ENCODE measurements around the gene MIPOL1. TPM values are rescaled to one million over a fixed set of nuclear protein-coding genes. Genes with fewer than 3 reads are reported as not detected.

The MIPOL1 gene
- total and polyA plus RNA-seq, 2 of the 13 experiments (the other 11 are each of a cell fraction or from before 2014, with no cell fraction given), result 8.6 to 34.2 TPM

- peak; percentile 92; the same call in 1 of the 2 replicates for TF ChIP-seq ZNF543 (CRISPR knock-in tag; IDR thresholded peaks at IDR 0.05)
- TF ChIP-seq NCOR1 (IDR thresholded peaks at IDR 0.05; ENCODE audit: borderline replicate concordance, low read length), result peak; percentile 100
- TF ChIP-seq SMARCC2 (IDR thresholded peaks at IDR 0.05), result peak; percentile 98
- TF ChIP-seq, protein P1, sequence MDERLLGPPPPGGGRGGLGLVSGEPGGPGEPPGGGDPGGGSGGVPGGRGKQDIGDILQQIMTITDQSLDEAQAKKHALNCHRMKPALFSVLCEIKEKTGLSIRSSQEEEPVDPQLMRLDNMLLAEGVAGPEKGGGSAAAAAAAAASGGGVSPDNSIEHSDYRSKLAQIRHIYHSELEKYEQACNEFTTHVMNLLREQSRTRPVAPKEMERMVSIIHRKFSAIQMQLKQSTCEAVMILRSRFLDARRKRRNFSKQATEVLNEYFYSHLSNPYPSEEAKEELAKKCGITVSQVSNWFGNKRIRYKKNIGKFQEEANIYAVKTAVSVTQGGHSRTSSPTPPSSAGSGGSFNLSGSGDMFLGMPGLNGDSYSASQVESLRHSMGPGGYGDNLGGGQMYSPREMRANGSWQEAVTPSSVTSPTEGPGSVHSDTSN (CRISPR knock-in tag; IDR thresholded peaks at IDR 0.05), result peak; percentile 67
- peak; percentile 96 for TF ChIP-seq SNAPC5 (CRISPR knock-in tag; IDR thresholded peaks at IDR 0.05; ENCODE audit: borderline replicate concordance)
- TF ChIP-seq ZNF800 (CRISPR knock-in tag; IDR thresholded peaks at IDR 0.05), result peak; percentile 87
- TF ChIP-seq EEA1 (CRISPR knock-in tag; IDR thresholded peaks at IDR 0.05; ENCODE audit: borderline replicate concordance), result no peak
- TF ChIP-seq, protein P2, sequence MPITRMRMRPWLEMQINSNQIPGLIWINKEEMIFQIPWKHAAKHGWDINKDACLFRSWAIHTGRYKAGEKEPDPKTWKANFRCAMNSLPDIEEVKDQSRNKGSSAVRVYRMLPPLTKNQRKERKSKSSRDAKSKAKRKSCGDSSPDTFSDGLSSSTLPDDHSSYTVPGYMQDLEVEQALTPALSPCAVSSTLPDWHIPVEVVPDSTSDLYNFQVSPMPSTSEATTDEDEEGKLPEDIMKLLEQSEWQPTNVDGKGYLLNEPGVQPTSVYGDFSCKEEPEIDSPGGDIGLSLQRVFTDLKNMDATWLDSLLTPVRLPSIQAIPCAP (CRISPR knock-in tag; IDR thresholded peaks at IDR 0.05; ENCODE audit: low read depth), result no peak; the same call in 1 of the 2 replicates
- peak; percentile 99 for TF ChIP-seq TEAD3 (CRISPR knock-in tag; optimal IDR thresholded peaks at IDR 0.05; ENCODE audit: borderline replicate concordance)
- peak; percentile 91 for TF ChIP-seq ZNF335 (CRISPR knock-in tag; IDR thresholded peaks at IDR 0.05)
- no peak for TF ChIP-seq ZNF616 (CRISPR knock-in tag; IDR thresholded peaks at IDR 0.05; ENCODE audit: low read depth)
- no peak for TF ChIP-seq NPAS2 (CRISPR knock-in tag; IDR thresholded peaks at IDR 0.05; ENCODE audit: borderline replicate concordance)
- TF ChIP-seq NFAT5 (CRISPR knock-in tag; IDR thresholded peaks at IDR 0.05), result no peak
- TF ChIP-seq ZNF558 (CRISPR knock-in tag; IDR thresholded peaks at IDR 0.05; ENCODE audit: borderline replicate concordance), result no peak
- peak; percentile 38; the same call in 1 of the 2 replicates for TF ChIP-seq ZSCAN22 (CRISPR knock-in tag; IDR thresholded peaks at IDR 0.05)
- TF ChIP-seq ZNF605 (CRISPR knock-in tag; IDR thresholded peaks at IDR 0.05), result no peak
- peak; percentile 100 for TF ChIP-seq TARDBP (CRISPR knock-in tag; IDR thresholded peaks at IDR 0.05)
- TF ChIP-seq FOXC1 (CRISPR knock-in tag; IDR thresholded peaks at IDR 0.05; ENCODE audit: borderline replicate concordance), result no peak; the same call in 1 of the 2 replicates
- no peak for TF ChIP-seq POLR2A (IDR thresholded peaks at IDR 0.05; ENCODE audit: insufficient read depth in 1 of 2, low read depth in 2 of 2, low read length in 2 of 2)
- peak; percentile 98 for TF ChIP-seq ZSCAN9 (CRISPR knock-in tag; IDR thresholded peaks at IDR 0.05; ENCODE audit: borderline replicate concordance)
- TF ChIP-seq ZSCAN30 (CRISPR knock-in tag; IDR thresholded peaks at IDR 0.05), result peak; percentile 81; the same call in 1 of the 2 replicates
- TF ChIP-seq NR2F6 (IDR thresholded peaks at IDR 0.05), result peak; percentile 97
- TF ChIP-seq NR2F6 (CRISPR knock-in tag; IDR thresholded peaks at IDR 0.05), result peak; percentile 95
- peak; percentile 98 for TF ChIP-seq ZNF644 (CRISPR knock-in tag; IDR thresholded peaks at IDR 0.05; ENCODE audit: low read depth)
Observed at GRCh38 chr14:37466623-37467088, 268.9 kb downstream of the MIPOL1 start (continued).
